GM21786 (cell line): Measurements from ENCODE around the gene TESPA1.

Experiments used
- ATAC-seq: cut with Tn5 transposase; IDR thresholded peaks from one replicate; pipeline ENCODE4 v1.9.1; 2021; ENCODE audit not compliant: unreplicated experiment

Gene TESPA1, protein sequence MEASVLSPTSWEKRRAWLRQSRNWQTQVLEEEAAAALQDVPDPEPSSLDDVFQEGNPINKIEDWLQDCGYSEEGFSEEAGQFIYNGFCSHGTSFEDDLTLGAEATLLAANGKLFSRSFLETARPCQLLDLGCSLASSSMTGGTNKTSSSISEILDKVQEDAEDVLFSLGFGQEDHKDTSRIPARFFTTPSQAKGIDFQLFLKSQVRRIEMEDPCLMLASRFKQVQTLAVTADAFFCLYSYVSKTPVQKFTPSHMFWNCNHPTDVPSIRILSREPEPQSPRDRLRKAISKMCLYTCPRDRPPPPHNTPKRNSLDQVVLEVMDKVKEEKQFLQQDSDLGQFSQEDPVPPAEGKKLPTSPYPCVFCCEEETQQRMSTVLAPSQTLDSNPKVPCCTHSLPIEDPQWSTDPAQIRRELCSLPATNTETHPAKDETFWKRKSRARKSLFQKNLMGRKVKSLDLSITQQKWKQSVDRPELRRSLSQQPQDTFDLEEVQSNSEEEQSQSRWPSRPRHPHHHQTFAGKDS

GRCh38 chr12:54984658-54985376 lies at the start of gene TESPA1:
Gene TESPA1, minus strand, starts transcription at chr12:54984762. Its CDS starts 10,200 bp downstream, at chr12:54974562.
- ATAC-seq: peak; percentile 94

- ATAC-seq: no peak
These were observed 49.7 kb upstream of the TESPA1 start for GRCh38 chr12:55034218-55034617.

GRCh38 chr12:55025508-55025907 lies 40.9 kb upstream of the TESPA1 start:
- no peak for ATAC-seq

GRCh38 chr12:55024575-55024974 lies 40.0 kb upstream of the TESPA1 start:
- ATAC-seq: no peak

GRCh38 chr12:55019784-55020183 lies 35.2 kb upstream of the TESPA1 start, which contains the start of gene NEUROD4:
Gene NEUROD4, plus strand, starts transcription at chr12:55019974. Its CDS starts 6,466 bp downstream, at chr12:55026440.
- no peak for ATAC-seq

GRCh38 chr12:55017416-55017925 lies 32.9 kb upstream of the TESPA1 start:
- no peak for ATAC-seq

GRCh38 chr12:55008944-55009585 lies 24.5 kb upstream of the TESPA1 start:
- no peak for ATAC-seq

DNA sequence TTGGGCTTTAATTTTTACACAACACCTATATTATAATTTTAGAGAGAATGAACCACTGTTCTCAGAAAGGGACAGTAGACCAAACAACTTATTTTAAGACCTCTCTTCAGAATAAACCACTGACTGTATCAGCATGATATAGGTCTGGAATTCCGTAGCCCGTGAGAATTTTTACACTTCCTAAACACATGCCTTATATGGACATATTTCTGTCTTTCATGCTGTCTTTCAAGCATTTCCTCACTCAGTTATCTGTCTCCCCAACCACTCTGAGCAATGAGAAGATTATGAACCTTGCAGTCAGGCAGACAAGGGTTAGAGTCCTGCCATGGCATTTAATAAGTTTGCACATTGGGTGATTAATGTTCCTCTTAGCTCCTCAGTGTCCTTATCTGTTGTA lies 17.8 kb upstream of the TESPA1 start:
- no peak for ATAC-seq

- no peak for ATAC-seq
These were observed 16.8 kb upstream of the TESPA1 start for GRCh38 chr12:55001198-55001868.

- no peak for ATAC-seq
These were observed 14.5 kb upstream of the TESPA1 start for GRCh38 chr12:54998958-54999510.

DNA sequence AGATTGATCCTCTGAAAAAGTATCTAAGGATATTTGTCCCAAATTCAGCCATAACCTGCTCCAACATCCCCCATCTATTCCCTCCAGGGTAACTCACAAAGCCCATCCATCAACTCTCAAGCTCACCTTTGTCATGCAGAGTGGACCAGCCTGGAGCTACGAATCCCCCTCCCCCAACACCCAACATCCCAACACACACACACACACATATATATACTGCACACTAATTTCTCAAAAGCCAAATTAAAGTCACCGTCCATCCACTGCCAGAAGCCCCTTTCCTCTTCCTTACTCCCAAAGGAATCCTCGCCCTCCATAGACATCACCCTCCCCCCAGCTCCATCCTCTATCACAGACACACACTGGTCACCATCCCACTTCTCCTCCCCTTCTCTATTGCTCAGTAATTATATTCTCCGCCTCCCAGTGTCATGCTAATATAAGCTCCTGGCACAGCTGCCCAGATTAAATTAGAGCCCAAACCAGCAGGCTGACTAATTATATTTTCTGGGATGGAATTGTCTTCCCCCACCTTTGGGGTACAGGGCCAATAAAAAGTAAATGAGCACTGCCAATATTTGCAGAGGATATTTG lies 13.5 kb upstream of the TESPA1 start:
- ATAC-seq: no peak

DNA sequence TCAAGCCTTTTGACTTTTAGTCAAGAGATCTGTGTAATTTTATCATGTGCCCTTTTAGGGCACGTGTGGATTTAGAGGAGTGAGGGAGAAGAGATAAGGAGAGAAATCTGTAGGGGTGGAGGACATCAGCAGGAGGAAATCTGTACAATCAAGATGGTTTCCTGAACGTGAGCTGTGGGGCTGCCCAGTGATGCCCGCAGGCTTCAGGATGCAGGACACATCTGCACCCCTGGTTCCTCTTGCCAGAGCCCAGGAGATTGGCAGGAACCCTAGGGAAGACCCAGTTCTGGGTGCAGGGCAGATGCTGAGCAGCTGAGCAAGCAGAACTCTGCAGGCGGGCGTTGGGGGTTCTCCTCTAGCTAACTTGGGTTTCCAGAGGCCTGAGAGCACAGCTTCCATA lies 11.6 kb upstream of the TESPA1 start:
- ATAC-seq: no peak

DNA sequence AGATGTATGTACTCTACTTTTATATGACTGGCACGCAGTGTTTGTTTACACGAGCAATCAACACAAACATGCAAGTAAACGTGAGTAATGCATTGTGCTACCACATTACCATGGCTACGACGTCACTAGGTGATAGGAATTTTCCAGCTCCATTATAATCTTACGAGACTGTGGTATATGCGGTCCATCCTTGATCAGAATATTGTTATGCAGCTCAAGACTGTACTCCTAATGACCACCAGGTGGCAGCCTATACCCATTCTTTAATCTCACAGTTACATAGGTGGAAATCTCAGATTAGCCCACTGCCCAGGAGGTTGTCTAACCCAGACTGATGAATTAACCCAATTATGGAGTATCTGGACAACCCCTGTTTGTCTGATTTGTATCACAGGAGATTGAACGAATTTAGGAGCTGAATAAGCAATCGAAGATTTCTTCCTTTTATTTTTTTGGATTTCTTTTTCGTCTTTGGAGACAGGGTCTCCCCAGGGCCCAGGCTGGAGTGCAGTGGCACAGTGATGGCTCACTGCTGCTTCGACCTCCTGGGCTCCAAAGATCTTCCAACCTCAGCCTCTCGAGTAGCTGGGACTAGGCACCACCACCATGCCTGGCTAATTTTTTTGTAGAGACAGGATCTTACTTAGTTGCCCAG lies 8.7 kb upstream of the TESPA1 start:
- ATAC-seq: peak; percentile 39

DNA sequence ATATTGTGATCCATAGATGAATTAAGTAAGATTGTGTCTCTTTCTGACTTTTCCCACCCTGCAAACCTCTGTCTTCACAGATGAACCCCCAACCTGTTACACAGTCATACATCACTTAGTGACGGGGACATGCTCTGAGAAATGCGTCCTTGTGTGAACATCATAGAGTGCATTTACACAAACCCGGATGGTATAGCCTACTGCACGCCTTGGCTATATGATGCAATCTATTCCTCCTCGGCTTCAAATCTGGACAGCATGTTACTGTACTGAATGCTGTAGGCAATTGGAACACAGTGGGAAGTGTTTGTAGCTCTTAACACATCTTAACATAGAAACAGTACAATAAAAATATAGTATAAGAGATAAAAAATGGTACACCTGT lies 7.4 kb upstream of the TESPA1 start:
- ATAC-seq: peak; percentile 47

DNA sequence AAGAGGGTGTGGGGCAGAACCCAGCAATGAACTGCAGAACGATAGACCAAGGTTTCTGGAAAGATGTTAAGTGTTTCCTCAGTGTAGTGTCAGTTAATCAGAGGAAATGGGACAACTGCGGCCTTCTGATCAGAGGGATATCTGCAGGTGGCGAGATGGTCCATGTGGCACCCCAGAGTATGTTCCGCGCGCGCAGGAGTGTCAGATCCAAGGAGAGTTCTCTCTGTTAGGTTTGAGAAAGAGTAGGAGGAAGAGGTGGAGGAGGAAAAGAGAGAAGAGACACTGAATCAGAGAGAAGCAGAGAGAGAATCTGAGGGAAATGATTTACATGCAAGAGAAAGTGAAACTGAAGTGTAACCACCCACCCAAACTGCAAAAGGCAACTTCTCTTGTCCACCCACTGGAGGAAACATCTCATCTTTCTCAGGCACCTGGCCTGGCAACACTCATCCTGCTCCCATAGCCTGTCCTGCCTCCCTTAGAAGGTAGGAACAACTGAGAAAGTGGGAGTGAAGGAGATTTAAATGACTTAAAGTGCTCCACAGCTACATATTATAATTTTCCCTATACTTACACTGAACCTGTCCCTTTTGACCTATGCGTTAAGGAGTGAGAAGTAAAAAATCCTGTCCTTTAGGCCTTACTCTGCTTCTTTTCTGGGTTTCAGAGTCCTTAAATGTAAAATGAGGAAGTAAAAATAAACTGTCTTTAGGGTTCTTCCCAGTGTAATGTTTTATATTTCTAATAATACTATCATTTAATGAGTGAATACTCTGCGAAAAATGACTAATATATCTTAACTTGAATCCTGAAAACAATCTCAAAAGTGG lies 6.8 kb upstream of the TESPA1 start:
- ATAC-seq: peak; percentile 64

- ATAC-seq: no peak
These were observed 5.3 kb upstream of the TESPA1 start for GRCh38 chr12:54989829-54990228.

DNA sequence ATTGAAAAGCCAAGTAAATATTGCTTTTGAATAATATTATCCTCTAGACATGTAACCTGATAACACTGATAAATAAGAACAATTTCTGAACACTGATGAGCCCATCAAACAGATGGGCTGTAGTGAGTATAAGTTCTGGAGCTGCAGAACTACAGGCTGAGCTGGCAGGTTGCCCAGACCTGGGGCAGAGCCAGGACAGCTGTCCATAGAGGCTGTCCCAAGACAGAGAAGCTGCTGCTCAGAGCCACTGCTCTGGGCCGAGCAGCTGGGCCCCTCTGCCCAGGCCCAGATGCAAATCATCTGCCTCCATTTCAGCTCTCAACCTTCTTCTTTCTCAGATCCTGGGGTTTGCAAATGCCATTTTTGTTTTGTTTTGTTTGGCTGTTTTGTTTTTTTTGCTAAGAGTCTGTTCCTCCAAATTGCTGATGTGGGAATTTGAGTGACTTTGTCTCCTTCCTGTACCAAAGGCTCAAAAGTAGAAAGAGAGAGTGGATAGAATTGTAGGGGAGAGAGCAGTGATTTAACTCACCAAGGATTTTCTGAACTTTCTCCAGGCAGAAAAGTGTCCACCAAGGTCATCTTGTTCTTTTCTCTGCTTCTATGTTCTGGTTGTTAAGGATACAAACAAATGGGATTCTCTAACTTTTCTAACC lies 4.0 kb upstream of the TESPA1 start:
- no peak for ATAC-seq

- ATAC-seq: no peak
These were observed 3.2 kb upstream of the TESPA1 start for GRCh38 chr12:54987611-54988231.
